Thyroid gland (tissue), 4 donors: ENCODE measurements around the gene MEDAG. TPM values are rescaled to one million over a fixed set of nuclear protein-coding genes. Genes with fewer than 3 reads are reported as not detected.

Source experiments
- DNase-seq, 2 donors: peaks; one replicate each; pipeline ENCODE4 v3.0.0-alpha.2; 2019
- H3K27ac ChIP-seq, 3 donors: fragments of 200-600 bp; sonication (generic); 1 replicate in 2 of 3; 2 replicates in 1 of 3; pipeline ENCODE4 v1.5.1; 2016 to 2019; ENCODE audit warnings: mild to moderate bottlenecking in 1 of 3, moderate library complexity in 1 of 3
- H3K27me3 ChIP-seq: fragments of 200-600 bp; sonication (generic); one replicate; pipeline ENCODE4 v1.5.1; 2019
- H3K36me3 ChIP-seq, 2 donors: fragments of 200-600 bp; sonication (generic); one replicate each; pipeline ENCODE4 v1.5.1; 2016 to 2019
- H3K4me1 ChIP-seq, 2 donors: fragments of 200-600 bp; sonication (generic); one replicate each; pipeline ENCODE4 v1.5.1; 2017 to 2019
- H3K4me3 ChIP-seq, 3 donors: fragments of 200-600 bp; sonication (generic); replicated peaks in 1 of 3; 1 replicate in 2 of 3; 2 replicates in 1 of 3; pipeline ENCODE4 v1.5.1; 2016; ENCODE audit warnings: mild to moderate bottlenecking in 1 of 3
- H3K9me3 ChIP-seq: fragments of 200-600 bp; sonication (generic); one replicate; pipeline ENCODE4 v1.5.1; 2017
- POLR2A ChIP-seq, 2 donors: fragments of 450-650 bp; IDR thresholded peaks; one replicate each; pipeline ENCODE4 v1.6.1; 2017; ENCODE audit warnings: antibody characterized with exemption in 2 of 2, mild to moderate bottlenecking in 2 of 2, moderate library complexity in 1 of 2
- WGBS, 2 donors: methylation state at CpG; one replicate each; pipeline ENCODE4 v1.1.5; 2017; 5-methylcytosine and 5-hydroxymethylcytosine counted together
- intact Hi-C: fragments of 100-400 bp; cut with DNase I; formaldehyde crosslinking; loops from one replicate; pipeline ENCODE4 v1.15.1; 2023
- total RNA-seq, 4 donors: library from RNA; depleted of rRNA; stranded (reverse); fragments of >200 nt; gene quantifications; one replicate each; pipeline ENCODE4 v1.2.3, GENCODE V29; 2016
- TF ChIP-seq, protein P1 (sequence below), 6 experiments: fragments of 200-600 bp in 3 of 6; fragments of 450-650 bp in 3 of 6; sonication (generic) in 3 of 6; IDR thresholded peaks; one replicate each; pipeline ENCODE4 v1.5.1; 2016 to 2019; ENCODE audit warnings: antibody characterized with exemption in 6 of 6, mild to moderate bottlenecking in 2 of 6, inconsistent platforms in 1 of 6, moderate library complexity in 1 of 6

The MEDAG gene
- total RNA-seq, 4 donors from 2014 or later, result 15.2 to 99.7 (median 46.0) TPM

DNA sequence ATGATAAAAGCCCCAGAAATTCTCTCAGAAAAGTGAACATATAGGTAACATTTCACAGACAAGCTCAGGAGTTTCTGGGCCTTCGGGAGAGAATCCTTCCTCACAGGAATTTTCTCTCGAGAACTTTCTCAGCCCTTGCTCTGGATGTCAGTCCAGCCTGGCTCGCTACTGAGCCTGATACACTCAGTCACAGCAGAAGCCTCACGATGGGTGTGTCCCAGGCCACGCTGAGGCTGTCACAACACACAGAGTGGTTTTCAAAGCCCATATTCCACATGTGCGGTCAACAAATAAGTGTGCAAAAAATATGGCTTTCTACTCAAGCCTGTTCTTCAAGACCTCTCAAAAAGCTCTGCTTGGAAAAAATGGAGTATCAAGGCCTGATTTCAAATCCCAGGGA lies 31.5 kb upstream of the MEDAG start:
- no peaks in the 10 kb centered on the region for H3K9me3 ChIP-seq
- 88 to 95% methylated on average over 6 of the region's 6 CpGs for WGBS, 2 donors
- H3K36me3 ChIP-seq, result no peaks in the 10 kb centered on the region
- no peak overlapping the region for H3K4me3 ChIP-seq
- peaks cover 0 to 7% of the 10 kb centered on the region in 2 donors for H3K4me1 ChIP-seq
- no peak for DNase-seq
- intact Hi-C loops, result no loop called here
- H3K27me3 ChIP-seq, result no peaks in the 10 kb centered on the region
- TF ChIP-seq POLR2A (IDR thresholded peaks at IDR 0.05), result no peak
- TF ChIP-seq, protein P1, sequence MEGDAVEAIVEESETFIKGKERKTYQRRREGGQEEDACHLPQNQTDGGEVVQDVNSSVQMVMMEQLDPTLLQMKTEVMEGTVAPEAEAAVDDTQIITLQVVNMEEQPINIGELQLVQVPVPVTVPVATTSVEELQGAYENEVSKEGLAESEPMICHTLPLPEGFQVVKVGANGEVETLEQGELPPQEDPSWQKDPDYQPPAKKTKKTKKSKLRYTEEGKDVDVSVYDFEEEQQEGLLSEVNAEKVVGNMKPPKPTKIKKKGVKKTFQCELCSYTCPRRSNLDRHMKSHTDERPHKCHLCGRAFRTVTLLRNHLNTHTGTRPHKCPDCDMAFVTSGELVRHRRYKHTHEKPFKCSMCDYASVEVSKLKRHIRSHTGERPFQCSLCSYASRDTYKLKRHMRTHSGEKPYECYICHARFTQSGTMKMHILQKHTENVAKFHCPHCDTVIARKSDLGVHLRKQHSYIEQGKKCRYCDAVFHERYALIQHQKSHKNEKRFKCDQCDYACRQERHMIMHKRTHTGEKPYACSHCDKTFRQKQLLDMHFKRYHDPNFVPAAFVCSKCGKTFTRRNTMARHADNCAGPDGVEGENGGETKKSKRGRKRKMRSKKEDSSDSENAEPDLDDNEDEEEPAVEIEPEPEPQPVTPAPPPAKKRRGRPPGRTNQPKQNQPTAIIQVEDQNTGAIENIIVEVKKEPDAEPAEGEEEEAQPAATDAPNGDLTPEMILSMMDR (IDR thresholded peaks at IDR 0.05), result no peak
- no peak overlapping the region for H3K27ac ChIP-seq

DNA sequence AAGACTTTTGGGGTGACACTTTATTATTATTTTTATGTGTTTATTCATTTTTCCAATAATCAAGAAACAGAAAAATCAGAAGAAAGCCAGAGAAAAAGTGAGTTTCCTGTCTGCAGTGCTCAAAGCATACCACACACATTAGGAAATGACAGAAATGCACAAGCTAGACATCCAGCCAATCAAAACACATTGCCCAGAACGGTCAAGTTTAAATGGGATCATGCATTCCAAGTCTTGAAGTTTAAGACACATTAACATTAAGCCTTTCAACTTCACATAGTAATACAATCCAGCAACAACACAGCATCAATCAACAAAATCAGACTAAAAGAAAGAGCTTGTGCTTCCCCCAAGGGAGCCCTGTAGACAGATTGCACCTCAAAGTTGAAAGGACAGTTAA lies 28.7 kb upstream of the MEDAG start:
- no peak overlapping the region for H3K27ac ChIP-seq
- H3K36me3 ChIP-seq, result no peaks in the 10 kb centered on the region
- no peak for TF ChIP-seq POLR2A (IDR thresholded peaks at IDR 0.05)
- intact Hi-C loops, result no loop called here
- peaks cover 0 to 7% of the 10 kb centered on the region in 2 donors for H3K4me1 ChIP-seq
- no peaks in the 10 kb centered on the region for H3K27me3 ChIP-seq
- WGBS, 2 donors, result 3 to 13% methylated on average over 1 of the region's 1 CpG
- H3K4me3 ChIP-seq, result no peak overlapping the region
- no peak for DNase-seq
- H3K9me3 ChIP-seq, result no peaks in the 10 kb centered on the region

DNA sequence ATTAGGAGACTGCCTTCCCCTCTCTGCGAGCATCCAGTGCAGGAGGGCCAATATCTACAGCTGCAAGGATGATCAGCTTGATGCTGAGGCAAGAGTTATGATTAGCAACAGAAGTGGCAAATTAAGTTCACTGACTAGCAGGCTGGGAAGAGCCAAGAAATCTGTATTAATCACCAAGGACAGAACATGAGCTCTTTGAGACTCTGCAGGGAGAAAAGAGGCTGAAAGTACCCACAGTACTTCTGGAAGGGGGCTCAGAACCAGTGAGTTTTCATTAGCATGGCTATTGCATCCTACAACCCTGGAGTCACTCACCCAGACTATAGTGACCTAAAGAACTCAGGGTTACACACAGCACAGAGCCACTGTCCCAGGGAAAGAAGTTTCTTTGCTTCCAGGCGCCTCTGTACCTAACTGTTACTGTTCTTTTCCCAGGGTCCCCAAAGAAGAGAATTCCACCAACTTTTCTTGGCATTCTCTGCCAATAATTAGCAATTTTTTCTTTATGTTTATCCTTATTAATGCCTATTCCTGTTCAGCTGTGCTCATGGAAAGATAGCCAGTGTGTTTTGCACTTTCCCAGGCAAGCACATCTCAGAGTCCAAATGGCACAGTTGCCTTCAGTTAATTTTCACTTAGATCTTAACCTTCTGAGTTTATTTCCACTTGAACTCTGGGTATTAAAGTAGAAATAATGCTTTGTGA lies 25.8 kb upstream of the MEDAG start:
- H3K9me3 ChIP-seq, result no peaks in the 10 kb centered on the region
- intact Hi-C loops, result no loop called here
- H3K27me3 ChIP-seq, result no peaks in the 10 kb centered on the region
- H3K4me3 ChIP-seq, result no peak overlapping the region
- H3K27ac ChIP-seq, result peak overlapping the region in 2 of 3 donors; percentile 33 to 45
- H3K36me3 ChIP-seq, result no peaks in the 10 kb centered on the region
- 78 to 84% methylated on average over 2 of the region's 2 CpGs for WGBS, 2 donors
- TF ChIP-seq, protein P1 (IDR thresholded peaks at IDR 0.05), result no peak
- no peak for TF ChIP-seq POLR2A (IDR thresholded peaks at IDR 0.05)
- H3K4me1 ChIP-seq, result no peaks in the 10 kb centered on the region
- DNase-seq, result no peak

DNA sequence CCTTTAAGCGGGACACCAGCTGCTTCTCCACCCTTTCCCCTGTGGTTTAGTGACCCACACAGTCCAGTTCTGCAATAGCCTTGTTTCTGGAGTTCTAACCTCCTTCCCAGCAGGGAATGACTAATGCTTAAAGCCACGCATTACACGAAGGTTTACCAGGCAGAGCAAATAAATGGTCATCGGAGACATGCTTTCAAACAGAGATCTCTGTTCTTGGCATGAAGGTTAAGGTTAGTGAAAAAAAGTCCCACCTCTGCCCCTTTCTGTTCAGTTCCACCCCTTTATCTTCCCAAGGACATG lies 25.3 kb upstream of the MEDAG start:
- TF ChIP-seq, protein P1 (IDR thresholded peaks at IDR 0.05), result no peak
- TF ChIP-seq POLR2A (IDR thresholded peaks at IDR 0.05), result no peak
- no peaks in the 10 kb centered on the region for H3K36me3 ChIP-seq
- no peaks in the 10 kb centered on the region for H3K9me3 ChIP-seq
- WGBS, 2 donors, result 63 to 72% methylated on average over 4 of the region's 4 CpGs
- intact Hi-C loops, result no loop called here
- H3K27me3 ChIP-seq, result no peaks in the 10 kb centered on the region
- DNase-seq, result no peak
- peak overlapping the region in 2 of 3 donors; percentile 4 to 49 for H3K27ac ChIP-seq
- H3K4me3 ChIP-seq, result no peak overlapping the region
- H3K4me1 ChIP-seq, result no peaks in the 10 kb centered on the region

DNA sequence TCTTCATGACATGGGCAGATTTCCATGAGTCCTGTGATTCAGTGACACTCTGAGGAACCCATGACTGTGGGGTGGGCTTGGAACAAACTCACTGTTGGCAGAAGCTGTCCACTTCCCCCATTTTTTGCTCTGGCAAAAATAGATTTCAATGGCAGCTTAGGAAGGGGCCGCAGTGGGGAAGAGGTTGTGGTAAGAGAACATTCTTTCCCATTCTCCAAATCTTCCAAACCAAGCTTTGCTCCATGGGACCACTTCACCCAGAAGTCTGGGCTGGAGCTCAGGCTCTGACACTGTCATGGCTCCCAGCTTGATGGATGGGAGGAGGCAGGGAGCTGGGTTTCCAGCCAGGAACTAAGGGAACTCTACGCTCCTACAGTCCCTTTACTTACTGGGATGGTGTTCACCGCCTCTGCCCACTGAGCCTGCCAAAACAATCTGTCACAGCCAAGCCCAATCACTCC lies 24.9 kb upstream of the MEDAG start:
- H3K36me3 ChIP-seq, result no peaks in the 10 kb centered on the region
- H3K4me3 ChIP-seq, result no peak overlapping the region
- H3K27ac ChIP-seq, result peak overlapping the region in 2 of 3 donors; percentile 4 to 49
- no peaks in the 10 kb centered on the region for H3K4me1 ChIP-seq
- TF ChIP-seq, protein P1 (IDR thresholded peaks at IDR 0.05), result no peak
- TF ChIP-seq POLR2A (IDR thresholded peaks at IDR 0.05), result no peak
- H3K27me3 ChIP-seq, result no peaks in the 10 kb centered on the region
- intact Hi-C loops, result no loop called here
- DNase-seq, result peak; percentile 14 to 19
- H3K9me3 ChIP-seq, result no peaks in the 10 kb centered on the region
- 80 to 82% methylated on average over 3 of the region's 3 CpGs for WGBS, 2 donors
